Measurements from ENCODE around the gene DCAF5. TPM values are rescaled to one million over a fixed set of nuclear protein-coding genes. Genes with fewer than 3 reads are reported as not detected.

Gene DCAF5
- total RNA-seq, 1 experiment from 2014 or later = 22.0 TPM

GRCh38 chr14:69013943-69014782, 138.8 kb downstream of the DCAF5 start:
- CTCF ChIA-PET = no interaction called here
- POLR2A ChIA-PET (ENCODE audit: low non-redundant PET) = no interaction called here
- no TSS peak for BruUV-seq (replicated peaks)

DNA sequence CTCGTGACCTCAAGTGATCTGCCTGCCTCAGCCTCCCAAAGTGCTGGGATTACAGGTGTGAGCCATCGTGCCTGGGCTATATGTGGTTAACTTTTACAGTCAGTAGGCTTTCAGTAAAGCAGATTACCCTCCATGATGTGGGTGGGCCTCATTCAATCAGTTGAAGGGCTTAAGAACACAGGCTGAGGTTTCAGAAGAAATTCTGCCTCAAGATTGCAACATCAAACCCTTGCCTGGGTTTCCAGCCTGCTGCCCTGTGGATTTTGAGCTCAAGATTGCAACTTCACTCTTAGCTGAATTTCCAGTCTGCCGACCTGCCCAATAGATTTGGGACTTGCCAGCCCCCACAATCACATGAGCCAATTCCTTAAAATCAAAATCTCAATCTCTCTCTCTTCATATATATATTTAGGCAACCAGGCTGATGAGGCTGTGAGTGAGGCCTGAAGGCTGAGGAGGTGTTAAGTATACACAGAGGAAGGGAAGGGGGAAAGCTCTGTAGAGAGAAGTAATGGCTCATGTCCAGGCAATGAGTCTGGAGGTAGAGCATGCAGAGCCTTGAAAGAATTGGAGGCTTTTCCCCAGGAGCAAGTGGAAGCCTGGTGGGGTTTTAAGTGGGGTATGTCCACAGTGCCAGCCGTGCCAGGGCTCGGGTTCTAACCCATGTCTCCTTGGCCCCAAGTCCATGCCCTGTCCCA, 140.5 kb downstream of the DCAF5 start:
- CTCF ChIA-PET = interaction anchor here (0.6 kb wide), 1 partner anchor 149 kb away, joined by 3 read pairs; no protein-coding TSS in a partner anchor
- intact Hi-C loops (cut with micrococcal nuclease; ENCODE audit: unreplicated experiment) = no loop called here
- Histone ChIP-seq H3K9me3 (ENCODE audit: low read depth, low read length, poor library complexity, severe bottlenecking) (no peaks in the 10 kb centered on the region), H3K4me3 (ENCODE audit: low read depth, low read length, poor library complexity, severe bottlenecking) (no peak overlapping the region), H3K4me1 (ENCODE audit: insufficient read depth, low read length, poor library complexity, severe bottlenecking) (peaks cover 11% of the 10 kb centered on the region), H3K36me3 (ENCODE audit: insufficient read depth, low read length, poor library complexity, severe bottlenecking) (no peaks in the 10 kb centered on the region), H3K27ac (ENCODE audit: low read depth, low read length, poor library complexity, severe bottlenecking) (no peak overlapping the region), H3K27me3 (replicated peaks; ENCODE audit: insufficient read depth, low read depth, low read length, poor library complexity) (no peaks in the 10 kb centered on the region)
- POLR2A ChIA-PET (ENCODE audit: low non-redundant PET) = no interaction called here
- no peak for DNase-seq (ENCODE audit: low spot score)
- BruUV-seq (replicated peaks) = no TSS peak
- no peak for TF ChIP-seq EZH2 (IDR thresholded peaks at IDR 0.05; ENCODE audit: borderline replicate concordance, low read depth, low read length, poor library complexity, severe bottlenecking)
- TF ChIP-seq CTCF (conservative IDR thresholded peaks at IDR 0.05; ENCODE audit: low read depth, low read length) = no peak

More at GRCh38 chr14:69013943-69014782, 138.8 kb downstream of the DCAF5 start:
- Histone ChIP-seq H3K36me3 (ENCODE audit: insufficient read depth, low read length, poor library complexity, severe bottlenecking) (no peaks in the 10 kb centered on the region), H3K9me3 (ENCODE audit: low read depth, low read length, poor library complexity, severe bottlenecking) (no peaks in the 10 kb centered on the region), H3K4me1 (ENCODE audit: insufficient read depth, low read length, poor library complexity, severe bottlenecking) (peaks cover 11% of the 10 kb centered on the region), H3K27me3 (replicated peaks; ENCODE audit: insufficient read depth, low read depth, low read length, poor library complexity) (no peaks in the 10 kb centered on the region), H3K27ac (ENCODE audit: low read depth, low read length, poor library complexity, severe bottlenecking) (no peak overlapping the region), H3K4me3 (ENCODE audit: low read depth, low read length, poor library complexity, severe bottlenecking) (no peak overlapping the region)
- TF ChIP-seq CTCF (conservative IDR thresholded peaks at IDR 0.05; ENCODE audit: low read depth, low read length) = no peak
- no peak for TF ChIP-seq EZH2 (IDR thresholded peaks at IDR 0.05; ENCODE audit: borderline replicate concordance, low read depth, low read length, poor library complexity, severe bottlenecking)
- DNase-seq (ENCODE audit: low spot score) = peak; percentile 32
- intact Hi-C loops (cut with micrococcal nuclease; ENCODE audit: unreplicated experiment) = no loop called here

- TF ChIP-seq EZH2 (IDR thresholded peaks at IDR 0.05; ENCODE audit: borderline replicate concordance, low read depth, low read length, poor library complexity, severe bottlenecking) = no peak
- TF ChIP-seq CTCF (conservative IDR thresholded peaks at IDR 0.05; ENCODE audit: low read depth, low read length) = no peak
- no peak overlapping the region for H3K27ac ChIP-seq (ENCODE audit: low read depth, low read length, poor library complexity, severe bottlenecking)
- H3K27me3 ChIP-seq (replicated peaks; ENCODE audit: insufficient read depth, low read depth, low read length, poor library complexity) = no peaks in the 10 kb centered on the region
- H3K36me3 ChIP-seq (ENCODE audit: insufficient read depth, low read length, poor library complexity, severe bottlenecking) = no peaks in the 10 kb centered on the region
- no peaks in the 10 kb centered on the region for H3K9me3 ChIP-seq (ENCODE audit: low read depth, low read length, poor library complexity, severe bottlenecking)
- ChIA-PET POLR2A (ENCODE audit: low non-redundant PET) (no interaction called here), CTCF (no interaction called here)
- H3K4me1 ChIP-seq (ENCODE audit: insufficient read depth, low read length, poor library complexity, severe bottlenecking) = peaks cover 11% of the 10 kb centered on the region
- BruUV-seq (replicated peaks) = no TSS peak
- DNase-seq (ENCODE audit: low spot score) = no peak
- intact Hi-C loops (cut with micrococcal nuclease; ENCODE audit: unreplicated experiment) = no loop called here
- H3K4me3 ChIP-seq (ENCODE audit: low read depth, low read length, poor library complexity, severe bottlenecking) = no peak overlapping the region
Measured at GRCh38 chr14:69010648-69011047, 142.3 kb downstream of the DCAF5 start.

Data from A673 (cell line).